GM19397 (cell line): ENCODE results near the gene ADGRL3.
"Not testable (repeated sequence)": the region's sequence is repeated elsewhere in the genome, so short reads cannot be mapped to it uniquely, and the experiment has no call there.

Experiments
- ATAC-seq: cut with Tn5 transposase; IDR thresholded peaks from one replicate; pipeline ENCODE4 v1.9.1; 2021; ENCODE audit warnings: mild to moderate bottlenecking, moderate library complexity; ENCODE audit not compliant: unreplicated experiment

ADGRL3 gene

GRCh38 chr4:61468024-61468720 is 268.0 kb downstream of the ADGRL3 start:
- no peak for ATAC-seq

- ATAC-seq, result no peak
Measured at GRCh38 chr4:61473306-61473705, 273.2 kb downstream of the ADGRL3 start.

GRCh38 chr4:61478340-61478739 is 278.2 kb downstream of the ADGRL3 start:
- no peak for ATAC-seq

DNA sequence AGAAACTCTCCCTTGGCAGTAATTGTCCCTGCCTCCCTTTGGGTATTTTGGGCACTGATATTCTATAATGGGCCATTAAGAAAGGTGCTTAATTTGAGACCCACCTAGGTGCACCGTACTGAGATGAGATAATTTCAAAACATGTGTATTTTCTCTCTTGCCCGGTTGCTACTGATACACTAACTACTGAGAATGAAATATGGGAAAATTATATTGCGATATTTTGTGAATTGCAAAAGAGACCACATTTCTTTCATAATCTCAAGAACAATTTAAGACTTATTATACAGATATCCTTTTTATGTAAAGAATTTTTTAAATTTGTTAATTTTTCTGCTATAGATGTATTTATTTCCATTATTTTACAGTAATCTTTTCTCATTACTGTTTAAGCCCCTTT is 284.9 kb downstream of the ADGRL3 start:
- ATAC-seq, result no peak

- no peak for ATAC-seq
Measured at GRCh38 chr4:61489927-61490326, 289.8 kb downstream of the ADGRL3 start.

DNA sequence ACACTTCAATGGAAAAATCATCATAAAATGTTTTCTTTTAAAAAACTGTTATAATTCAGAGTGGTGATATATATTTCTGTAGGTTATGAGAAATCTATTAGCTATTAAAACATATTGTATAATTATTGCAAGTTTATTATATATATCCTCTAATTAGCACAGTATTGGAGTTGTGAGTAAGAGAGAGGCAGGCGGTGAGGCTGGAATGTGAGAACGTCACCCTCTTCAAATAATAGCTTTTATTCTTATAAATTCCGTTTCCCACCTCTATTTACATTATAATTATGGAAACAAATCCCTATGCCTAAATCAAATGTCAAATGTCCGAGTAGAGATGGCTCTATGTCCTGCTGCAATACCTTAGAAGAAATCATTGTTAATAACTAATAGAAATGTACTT is 292.9 kb downstream of the ADGRL3 start:
- ATAC-seq, result no peak

- no peak for ATAC-seq
Measured at GRCh38 chr4:61493470-61493869, 293.3 kb downstream of the ADGRL3 start.

GRCh38 chr4:61500883-61501282 is 300.8 kb downstream of the ADGRL3 start:
- no peak for ATAC-seq

GRCh38 chr4:61501812-61502211 is 301.7 kb downstream of the ADGRL3 start:
- no peak for ATAC-seq

DNA sequence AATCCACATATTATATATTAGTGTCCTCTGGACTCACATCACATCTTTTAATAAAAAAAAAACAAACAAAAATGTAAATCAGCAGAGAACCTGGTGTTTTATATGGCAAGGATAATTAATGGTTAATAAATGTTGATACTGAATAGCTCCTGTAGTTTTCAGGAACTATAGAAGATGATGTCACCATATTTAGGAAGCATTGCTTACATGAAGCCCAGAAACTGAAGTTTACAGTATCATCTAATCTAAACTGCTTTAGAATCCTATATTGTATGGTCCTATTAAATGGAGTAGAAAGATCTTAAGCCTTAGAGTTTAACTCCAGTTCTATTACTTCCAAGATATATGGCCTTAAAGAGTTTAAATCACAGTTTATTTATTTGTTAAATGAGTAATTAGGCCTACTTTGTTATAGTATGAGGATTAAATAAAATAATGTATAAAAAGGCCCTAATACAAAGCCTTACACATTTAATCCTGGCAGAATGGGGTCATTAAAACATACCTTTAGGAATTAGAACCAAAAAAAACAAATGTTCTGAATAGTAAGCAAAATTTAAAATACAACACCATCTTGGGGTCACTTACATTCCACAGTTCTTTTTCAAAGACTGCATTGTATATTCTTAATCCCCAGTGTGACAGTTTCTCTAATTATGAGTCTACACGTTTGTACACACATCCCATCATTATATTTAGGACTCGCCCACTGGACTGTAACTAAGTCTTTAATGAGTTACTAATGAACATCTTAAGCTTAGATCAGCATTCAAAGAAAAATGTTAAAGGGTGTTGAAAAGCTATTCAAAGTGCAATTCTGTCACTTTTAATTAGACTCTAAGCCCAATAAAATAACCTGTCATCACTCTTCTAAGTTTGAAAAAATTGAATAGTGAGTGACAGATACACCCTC is 305.9 kb downstream of the ADGRL3 start:
- ATAC-seq, result no peak

DNA sequence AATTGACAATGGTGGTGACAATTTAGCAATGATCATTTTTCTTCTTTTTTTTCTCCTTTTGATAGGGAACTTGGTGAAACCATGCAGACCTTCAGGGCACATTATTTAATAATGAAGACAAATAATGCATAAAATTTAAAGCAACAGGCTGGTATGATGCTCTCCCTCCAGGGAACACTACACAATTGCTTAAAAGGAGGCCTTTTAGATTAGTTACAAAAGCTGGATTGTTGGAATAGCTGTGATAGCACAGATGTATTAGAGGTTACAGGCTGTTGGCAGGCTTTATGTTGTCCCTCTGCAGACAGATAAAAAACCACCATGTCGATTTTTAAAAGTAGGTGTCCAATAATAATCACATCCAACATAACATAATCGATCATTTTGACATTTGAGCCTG is 307.0 kb downstream of the ADGRL3 start:
- no peak for ATAC-seq

DNA sequence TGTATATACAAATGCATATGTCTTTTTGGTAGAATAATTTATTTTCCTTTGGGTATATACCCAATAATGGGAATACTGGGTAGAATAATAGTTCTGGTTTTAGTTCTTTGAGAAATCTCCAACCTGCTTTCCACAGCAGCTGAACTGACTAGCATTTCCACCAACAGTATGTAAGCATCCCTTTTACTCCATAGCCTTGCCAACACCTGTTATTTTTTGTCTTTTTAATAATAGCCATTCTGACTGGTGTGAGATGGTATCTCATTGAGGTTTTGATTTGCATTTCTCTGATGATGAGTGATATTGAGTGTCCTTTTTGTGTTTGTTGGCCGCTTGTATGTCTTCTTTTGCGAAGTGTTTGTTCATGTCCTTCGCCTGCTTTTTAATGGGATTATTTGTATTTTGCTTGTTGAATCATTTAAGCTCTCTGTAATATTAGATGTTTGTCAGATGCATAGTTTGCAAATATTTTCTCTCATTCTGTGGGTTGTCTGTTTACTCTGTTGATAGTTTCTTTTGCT is 309.7 kb downstream of the ADGRL3 start:
- not testable (repeated sequence) for ATAC-seq

DNA sequence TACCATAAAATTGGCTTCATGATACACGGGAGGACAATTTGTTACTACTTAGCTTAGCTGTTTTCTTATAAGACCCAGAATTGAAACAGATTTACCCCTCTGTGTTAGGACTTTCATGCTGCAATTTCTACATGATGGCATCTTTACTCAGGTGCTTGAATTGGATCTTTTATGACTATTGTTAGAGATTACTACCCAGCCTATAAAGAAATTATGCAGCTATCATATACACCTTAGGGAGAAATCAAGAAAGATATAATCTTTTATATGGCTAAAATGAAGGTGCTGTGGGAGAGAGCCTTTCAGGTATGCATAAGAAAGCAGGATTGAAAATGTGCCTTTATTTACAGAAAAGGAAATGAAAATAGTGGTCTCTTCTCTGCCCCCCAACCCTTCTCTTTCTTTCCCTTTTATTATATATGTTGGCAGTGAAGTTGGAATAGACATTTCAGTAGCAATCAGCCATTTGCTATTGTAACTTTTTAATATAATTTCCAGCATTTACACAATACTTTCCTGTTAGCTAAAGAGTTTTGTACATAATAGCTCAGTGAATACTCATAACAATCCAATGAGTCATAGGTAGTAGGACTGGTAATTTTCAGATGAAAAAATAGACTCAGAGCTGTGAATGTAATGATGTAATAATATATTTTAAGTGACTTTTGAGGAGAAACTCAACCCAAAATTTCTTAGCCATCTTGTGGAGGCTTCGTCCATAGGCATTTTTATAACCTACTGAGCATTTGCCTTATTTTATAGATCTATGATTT is 311.8 kb downstream of the ADGRL3 start:
- ATAC-seq, result no peak

DNA sequence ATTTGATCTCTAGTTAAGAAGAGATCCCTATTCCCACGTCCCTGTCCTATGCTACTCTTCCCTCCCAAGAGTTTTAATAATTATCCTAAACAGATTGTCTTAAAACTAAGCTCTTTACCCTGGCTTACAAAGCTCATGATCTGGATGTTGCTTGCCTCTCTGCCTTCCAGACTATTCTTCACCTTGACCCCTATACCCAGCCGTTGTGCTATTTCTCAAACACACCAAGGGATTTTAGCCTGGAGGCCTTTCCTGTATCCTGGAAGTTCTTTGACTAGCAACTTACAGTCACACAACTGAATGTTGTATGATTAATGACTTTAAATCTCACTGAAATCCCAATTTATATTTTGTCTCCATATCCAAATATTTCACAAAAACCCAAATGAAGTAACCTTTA is 314.9 kb downstream of the ADGRL3 start:
- no peak for ATAC-seq

DNA sequence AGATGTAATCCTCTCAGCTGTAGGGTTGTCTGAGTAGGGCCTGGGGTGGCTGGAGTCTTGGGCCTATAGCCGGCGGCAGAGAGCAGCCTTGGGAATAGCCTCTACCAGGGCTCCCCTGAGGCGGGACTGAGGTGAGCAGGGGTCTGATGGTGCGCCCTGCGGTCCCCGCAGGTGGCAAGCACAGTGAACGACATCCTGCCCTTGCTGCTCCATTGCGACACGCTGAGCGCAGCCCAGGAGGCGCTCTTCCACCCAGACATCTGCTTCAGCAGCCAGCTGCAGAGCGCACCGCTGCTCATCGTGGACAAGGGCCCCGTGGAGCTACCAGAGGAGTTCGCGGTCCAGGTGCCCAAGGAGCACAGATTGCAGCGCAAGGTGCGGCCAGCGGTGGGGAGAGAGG is 317.0 kb downstream of the ADGRL3 start:
- ATAC-seq, result no peak

GRCh38 chr4:61520166-61520565 is 320.0 kb downstream of the ADGRL3 start:
- ATAC-seq, result no peak

DNA sequence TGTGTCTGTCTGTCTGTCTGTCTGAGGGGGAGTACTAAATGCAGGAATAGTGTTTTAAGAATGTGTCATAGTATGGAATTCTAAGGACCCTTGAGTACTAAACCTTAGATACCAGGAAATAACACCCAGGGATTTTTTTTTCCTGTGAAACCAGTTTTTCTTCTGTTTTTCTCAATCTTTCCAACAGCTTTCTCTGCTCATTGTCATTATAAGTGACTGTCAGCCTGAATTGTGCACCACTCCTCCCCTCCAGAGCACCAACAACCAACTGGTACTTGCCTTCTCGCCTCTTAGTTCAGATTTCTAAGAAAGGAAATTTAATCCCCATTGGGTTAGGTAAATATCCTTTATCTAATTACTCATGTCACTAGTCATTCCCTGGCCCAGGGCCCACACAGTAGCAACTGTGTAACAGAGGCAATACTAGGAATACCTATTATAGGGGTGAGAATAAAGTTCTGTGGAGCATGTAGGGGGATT is 320.6 kb downstream of the ADGRL3 start:
- no peak for ATAC-seq

- no peak for ATAC-seq
Measured at GRCh38 chr4:61521451-61521850, 321.3 kb downstream of the ADGRL3 start.

DNA sequence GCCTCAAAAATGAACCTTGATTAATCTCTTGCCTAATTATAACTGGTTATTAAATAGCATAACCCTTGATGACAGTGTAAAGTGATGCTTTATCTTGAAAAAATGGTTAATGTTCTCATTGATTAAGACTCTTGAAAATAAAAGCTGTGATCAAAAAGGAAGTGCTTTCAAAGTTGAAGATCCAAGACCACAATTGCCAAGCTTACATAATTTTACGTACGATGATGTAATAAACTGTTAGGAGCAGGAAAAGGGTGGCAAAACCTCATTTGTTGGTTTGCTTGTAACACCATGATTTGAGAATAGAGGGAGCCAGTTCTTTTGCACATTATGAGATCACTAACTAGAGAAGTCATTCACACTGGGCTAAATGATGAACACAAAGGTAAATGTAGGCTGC is 322.2 kb downstream of the ADGRL3 start:
- ATAC-seq, result no peak

DNA sequence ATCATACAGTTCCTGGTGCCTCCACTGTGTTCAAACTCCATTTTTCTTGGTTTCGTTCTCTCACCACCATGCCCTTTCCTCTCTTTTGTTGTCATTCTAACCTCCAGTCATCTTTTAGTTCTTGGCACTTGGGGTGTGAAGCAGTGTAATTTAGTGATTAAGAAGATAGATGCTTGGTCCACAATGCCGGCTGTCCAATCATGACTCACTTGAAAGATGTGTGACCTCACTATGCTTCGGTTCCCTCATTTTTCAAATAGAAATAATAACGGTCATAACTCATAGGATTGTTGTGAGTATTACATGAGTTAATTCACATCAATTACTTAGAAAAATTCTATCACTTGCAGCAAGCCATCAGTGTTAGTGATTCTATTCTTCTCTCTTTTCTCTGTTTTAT is 327.8 kb downstream of the ADGRL3 start:
- no peak for ATAC-seq

- no peak for ATAC-seq
Measured at GRCh38 chr4:61528595-61528994, 328.5 kb downstream of the ADGRL3 start.
